HG03565 (cell line): ENCODE data around the gene NRG3.

ENCODE experiments used
- ATAC-seq: cut with Tn5 transposase; IDR thresholded peaks from one replicate; pipeline ENCODE4 v1.9.1; 2021; ENCODE audit warnings: mild to moderate bottlenecking, moderate library complexity; ENCODE audit not compliant: unreplicated experiment

The NRG3 gene

DNA sequence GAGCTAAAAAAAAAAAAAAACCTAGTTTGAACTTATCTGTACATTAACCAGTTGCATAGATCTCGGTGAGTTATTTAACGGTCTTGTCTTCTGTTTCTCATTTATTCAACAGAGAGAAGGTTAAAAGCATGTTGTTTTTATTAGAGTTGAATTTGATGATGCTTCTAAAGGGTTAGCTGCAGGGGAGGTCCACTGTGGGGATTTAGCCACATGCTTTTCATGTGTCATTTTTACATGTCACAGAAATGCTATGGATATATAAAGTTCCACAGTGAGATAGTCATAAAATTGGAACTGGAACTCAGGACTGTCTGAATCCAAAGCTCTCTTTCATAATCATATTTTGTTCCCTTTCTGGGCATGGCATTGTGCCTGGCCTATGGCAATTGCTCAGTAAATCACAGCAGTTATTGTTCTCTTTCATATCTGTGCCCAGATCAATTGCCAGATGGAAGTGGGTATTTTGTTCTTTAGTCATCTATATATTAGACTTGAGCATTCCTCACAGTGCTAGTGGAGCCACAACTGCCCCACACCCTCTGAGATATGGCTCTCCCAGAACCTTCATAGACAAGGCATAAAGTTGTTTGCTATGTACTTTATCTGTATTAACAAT, 578.8 kb downstream of the NRG3 start:
- ATAC-seq: no peak

DNA sequence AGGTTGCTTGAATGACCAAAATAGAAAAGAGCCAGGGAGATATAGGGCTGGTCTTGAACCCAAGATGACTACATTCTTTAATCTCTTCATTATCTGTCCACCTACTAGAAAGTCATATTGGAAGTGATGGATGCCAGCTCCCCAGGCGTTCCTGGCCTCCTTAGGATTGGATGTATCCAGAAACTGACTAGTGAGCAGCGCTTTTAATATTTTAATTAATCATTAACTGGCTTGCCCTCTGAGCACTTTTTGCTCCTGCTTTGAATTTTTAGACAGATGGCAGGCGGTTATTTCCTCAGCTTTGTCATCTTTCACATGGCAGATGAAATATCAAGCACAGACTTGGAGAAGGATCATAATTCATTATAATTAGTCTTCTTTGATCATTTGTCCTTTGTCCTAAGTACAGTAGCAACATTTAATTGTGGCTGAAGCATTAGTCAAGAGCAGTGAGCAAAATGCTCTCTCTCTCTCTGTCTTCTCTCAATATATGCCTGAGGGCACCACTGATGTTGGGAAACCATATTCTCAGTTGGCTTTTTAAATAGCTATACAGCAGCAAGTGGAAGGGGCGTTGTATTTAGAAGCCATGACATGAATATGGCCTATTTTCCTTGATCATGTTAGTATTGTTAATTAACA, 588.0 kb downstream of the NRG3 start:
- no peak for ATAC-seq

DNA sequence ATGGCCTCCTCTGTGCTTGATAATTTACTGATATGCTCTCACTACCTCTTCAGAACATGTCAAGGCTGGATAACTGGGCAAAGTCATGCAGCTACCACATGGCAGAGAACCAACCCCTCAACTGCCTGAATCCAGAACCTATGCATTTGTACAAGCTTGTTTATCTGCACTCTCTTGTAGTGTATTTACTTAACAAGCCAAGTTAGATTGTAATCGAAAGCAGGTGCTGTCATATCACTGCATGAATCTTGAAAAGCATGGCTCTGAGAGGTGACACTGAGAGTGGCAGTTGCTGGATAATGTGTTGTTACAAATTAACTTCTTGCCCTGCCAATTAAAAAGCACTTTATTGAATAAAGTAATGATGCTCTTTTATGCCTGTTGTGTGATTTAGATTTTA, 588.6 kb downstream of the NRG3 start:
- no peak for ATAC-seq

DNA sequence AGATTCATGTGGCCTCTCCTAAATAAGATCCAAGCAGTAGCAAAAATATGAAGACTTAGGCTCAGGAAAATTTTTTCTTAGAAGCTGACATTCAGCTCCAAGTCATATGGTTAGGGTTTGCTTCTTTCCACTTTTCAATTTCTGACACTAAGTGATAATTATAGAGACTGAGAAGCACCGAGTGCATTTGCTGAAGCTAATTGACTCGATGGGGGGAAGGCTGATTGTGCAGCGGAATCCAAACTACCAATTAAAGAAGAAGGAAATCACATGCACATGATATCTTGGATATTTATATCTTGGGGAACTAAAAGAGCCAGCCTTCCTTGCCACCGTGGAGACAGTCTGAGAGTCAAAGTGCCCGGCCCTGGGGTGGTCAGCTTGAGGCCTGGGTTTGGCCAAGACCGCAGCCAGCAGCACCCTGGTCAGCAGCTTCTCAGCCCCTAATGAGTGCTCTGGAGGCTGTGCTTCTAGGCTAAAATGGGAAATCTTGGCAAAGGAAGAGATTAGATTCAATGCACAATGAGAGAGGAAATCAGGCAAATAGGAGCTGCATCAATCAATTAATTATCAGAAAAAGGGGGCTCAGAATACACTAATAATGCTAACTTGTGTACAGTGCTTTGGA, 589.3 kb downstream of the NRG3 start:
- no peak for ATAC-seq

DNA sequence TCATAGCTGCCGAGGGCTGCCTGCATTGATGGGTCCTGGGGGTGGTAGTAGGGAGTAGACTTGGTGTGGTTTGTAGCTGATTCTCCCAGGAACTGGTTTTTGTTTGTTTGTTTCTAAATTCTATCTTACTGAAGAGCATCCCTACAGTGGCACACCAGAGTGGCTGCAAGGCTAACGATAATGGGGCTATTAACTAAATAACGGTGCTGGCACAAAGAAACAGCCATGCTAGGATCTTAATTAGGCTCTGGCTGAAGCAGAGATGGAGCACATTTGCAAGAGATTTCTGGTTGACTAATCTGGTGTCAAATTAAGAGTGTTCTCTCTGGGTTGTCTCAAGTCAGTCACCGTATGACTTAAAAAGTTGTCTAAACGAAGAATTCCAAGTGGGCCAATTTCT, 590.0 kb downstream of the NRG3 start:
- no peak for ATAC-seq

DNA sequence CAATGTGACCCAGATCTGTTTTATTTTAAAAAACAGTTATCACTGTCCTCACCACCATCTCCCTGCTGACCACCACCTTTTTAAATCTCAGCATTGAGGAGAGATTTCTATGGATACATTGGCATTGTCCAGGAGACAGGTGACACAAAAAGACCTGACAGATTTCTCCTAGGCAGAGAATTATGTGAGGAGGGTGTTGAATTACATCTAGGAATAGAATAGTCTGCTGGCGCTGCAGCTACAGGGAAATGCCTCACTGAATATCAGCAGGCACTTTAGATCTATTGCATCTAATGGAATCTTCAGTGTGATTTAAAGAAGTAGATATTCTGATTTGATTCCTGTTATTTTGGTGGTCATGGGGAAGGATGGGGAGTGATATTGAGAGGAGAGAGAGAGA, 593.5 kb downstream of the NRG3 start:
- ATAC-seq: no peak

DNA sequence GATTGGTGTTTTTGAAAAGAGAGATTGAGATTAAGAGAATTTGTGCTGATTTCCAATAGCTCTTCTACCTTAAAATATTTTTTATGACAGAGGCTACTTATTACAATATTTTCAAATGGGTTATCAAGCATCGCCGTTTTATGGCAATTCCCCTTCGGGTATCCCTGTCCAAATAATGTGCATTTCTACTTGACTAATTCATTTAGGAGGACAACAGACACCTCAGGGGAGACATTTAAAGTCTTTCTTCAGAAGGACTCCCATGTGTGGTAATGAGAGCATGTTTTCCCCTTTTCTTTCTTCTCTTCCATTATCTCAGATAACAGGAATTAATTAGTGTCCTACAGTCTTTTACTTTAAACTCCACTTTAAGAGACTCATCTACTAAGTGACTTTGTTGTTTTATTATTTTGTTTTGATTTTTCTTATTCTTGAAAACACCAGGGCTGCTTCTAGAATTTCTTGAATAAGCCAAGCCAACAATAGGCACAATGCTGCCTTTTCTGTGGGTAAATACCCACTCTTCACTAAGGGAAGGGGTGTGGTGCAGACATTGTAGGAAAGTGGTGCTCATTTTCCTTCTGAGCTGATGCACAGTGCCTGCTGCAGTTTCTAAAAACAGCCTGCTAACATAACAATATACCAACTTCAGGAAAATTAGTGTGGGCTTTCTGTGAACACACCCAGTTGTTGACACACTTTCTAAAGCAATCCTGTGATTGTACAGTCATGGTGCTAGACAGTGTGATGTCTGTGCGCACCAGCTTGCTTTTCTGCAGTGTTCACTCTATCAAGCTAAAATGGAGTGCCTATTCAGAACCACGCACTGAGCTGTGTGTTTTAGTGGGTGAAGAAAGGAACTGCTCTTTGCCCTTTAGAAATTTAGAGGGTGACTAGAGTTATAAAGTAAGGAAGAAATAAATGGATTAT, 597.7 kb downstream of the NRG3 start:
- ATAC-seq: no peak

DNA sequence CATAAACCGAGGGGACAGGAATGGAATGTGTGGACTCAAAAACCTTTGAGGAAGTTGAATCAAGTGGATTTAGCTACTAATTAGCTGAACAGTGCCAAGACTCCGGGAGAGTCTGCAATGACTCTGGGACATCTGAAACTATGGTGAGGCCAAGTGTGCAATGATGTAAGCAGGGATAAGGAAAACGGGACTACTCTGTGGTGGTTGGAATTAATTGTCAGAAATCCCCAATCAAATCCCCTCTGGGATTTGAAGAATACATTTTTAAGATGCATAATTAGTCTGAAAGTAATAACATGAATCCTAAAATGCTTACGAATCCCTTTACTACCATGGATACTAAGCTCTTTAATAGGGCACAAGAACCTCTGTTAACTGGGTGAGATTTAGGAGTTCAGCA, 602.8 kb downstream of the NRG3 start:
- ATAC-seq: no peak

DNA sequence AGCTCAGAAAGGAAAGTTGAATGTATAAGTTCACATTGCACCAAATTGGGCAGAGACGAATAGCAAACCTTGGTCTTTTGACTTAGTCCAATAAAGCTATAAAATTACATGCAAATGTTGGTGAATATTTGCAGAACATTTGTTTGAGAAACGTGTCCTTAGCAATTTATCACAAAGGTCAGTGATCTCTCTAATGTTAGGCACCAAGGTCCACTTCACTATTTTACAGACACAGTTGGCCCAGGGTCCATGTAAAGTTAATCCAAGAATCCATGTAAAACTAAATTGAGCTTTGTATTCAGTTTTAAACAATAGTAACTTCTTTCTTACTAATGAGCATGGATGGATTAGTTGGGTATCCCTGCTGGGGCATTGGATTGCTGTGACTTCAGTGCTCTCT, 617.7 kb downstream of the NRG3 start:
- no peak for ATAC-seq

DNA sequence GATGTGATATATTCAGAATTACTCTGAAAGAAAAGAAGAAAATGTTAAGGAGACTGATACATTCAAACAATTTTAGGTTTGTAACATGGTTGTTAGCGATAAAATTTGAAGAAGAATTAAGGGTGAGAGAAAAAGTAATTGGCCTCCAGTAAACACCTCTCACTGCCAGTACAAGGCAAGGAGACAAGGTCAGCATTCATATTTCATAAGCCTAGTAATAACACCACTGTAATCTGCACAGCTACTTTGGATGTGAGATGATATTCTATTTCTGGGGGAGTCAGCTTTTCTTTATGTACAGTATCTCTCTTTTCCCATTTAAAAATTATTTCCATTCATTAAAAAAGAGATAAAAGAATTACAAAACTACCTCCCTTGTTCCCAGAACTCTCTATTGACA, 621.1 kb downstream of the NRG3 start:
- no peak for ATAC-seq

DNA sequence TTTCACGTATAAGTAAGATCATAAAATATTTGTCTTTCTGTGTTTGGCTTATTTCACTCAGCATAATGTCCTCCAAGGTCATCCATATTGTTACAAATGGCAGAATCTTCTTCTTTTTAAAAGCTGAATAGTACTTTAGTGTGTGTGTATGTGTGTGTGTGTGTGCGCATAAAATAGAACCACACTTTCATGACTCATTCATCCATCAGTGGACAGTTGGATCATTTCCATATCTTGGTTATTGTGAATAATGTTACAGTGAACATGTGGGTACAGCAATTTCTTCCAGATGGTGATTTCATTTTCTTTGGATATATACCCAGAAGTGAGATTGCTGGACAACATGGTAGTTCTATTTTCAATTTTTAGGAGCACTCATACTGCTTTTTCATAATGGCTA, 622.4 kb downstream of the NRG3 start:
- no peak for ATAC-seq

DNA sequence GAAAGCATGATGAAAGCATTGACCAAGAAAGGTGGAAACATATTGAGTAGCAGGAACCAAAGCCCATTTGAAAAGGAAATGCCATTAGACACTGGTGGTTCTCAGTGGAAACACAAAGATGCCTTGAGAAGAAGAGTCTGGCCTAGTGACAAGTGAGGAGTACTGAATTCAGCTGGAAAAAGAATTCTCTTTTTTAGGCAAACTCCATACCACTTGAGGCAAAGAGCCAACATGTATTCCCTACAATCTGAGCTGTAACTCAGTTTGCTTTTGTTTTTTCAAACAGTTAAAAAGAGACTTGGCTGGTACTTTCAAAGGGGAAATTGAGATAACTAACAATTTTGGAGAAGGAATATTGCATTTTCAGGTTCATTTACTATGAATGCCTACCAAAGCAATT, 624.0 kb downstream of the NRG3 start:
- ATAC-seq: no peak

DNA sequence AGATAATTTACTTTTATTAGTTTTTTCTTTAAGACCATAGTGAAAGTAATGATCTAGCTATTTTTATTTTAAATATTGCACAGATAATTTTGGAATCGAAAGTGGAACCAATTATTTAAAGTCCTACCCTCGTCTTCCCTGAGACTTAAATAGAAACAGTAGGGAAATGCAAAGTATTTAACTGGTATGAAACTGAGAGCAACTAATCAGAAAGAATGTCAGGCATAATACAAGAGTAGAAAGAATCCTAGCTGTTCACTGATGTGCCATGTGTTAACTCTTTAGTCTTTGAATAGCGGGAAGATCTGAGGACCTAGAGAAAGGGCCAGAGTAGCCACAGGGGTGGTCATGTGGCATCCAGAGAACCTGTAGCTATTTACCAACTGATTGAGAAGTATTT, 630.0 kb downstream of the NRG3 start:
- ATAC-seq: no peak

DNA sequence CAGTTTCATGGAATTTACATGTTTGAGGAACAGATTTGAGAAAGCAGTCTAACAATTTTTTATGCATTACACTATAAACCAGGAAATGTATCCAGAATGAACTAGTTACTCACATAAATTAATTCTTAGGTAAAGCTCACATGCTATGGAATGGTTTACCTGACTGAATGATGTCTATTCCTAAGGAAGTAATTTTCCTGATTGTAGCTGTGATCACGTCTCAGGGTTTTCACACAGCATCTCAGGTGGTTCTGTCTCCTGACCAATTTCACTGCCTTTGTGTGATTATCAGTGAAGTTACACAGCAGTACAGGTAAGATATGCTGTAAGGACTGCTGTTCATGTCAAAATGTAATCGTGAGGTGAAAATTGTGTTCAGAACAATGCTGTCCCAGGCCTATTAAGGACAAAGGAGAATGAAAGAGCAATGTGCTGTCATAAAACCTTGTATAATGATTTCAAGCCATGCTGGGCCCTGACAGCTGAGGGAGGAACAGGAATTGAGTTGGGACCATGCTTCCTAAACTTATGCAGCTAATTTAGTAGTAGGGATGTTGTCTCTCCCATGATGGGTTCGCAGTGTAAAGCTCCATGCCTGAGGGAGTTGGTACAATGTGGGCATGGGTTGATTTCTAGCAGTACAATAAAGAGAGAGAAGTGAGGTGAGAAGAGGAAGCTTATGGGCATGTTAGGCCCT, 631.8 kb downstream of the NRG3 start:
- no peak for ATAC-seq

DNA sequence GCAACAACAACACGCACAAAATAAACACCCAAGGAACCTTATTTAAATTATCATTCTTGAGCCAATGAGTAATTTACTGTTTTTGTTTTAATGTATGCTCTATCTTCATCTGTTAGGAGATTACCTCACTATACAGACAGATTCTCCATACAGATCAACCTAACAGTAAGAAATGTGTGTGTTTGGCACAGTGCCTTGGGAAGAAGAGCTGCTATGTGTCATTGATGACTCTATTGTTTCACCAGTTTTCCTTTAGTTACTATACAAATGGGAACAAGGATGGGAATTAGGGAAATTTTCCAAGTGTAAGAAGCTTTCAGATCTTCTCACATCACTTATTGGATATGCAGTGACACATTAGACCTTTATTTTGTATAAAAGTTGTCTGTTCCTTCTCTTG, 640.3 kb downstream of the NRG3 start:
- ATAC-seq: no peak

DNA sequence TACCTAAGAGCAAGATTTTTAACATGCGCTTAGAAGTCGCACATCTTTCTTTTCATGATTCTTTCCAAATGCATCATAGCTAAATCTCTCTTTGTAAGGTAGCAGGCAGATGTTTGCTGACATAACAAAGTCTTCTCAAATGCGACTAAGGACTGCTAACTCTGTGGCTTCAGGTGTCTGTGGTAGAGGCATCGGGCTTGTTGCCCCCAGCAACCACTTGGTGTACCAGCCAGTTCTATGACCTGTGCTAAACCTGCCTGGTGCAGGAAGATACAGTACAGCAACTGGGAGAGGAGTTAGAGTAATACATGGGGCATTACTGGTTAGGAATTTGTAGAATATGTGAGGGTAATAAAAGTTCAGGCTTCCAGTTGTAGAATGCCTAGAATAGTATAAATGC, 654.1 kb downstream of the NRG3 start:
- ATAC-seq: no peak

DNA sequence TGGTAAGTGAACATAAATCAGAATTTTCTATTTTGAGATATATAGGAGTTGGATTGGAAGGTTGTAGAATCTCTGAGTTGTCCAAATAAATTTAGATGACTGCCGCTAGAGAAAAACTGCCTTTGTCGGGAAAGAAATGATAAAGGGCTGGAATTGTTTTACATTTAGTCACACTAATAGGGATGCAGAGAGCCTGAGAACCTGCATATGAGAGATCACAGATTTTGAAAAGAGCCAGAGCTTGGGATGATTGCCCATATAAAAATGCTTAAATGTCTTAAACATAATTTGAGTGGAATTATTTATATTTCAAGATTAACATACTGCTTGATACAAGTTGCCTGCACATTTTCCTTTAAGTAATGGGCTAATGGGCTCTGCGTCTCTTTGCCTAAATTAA, 660.5 kb downstream of the NRG3 start:
- ATAC-seq: no peak

DNA sequence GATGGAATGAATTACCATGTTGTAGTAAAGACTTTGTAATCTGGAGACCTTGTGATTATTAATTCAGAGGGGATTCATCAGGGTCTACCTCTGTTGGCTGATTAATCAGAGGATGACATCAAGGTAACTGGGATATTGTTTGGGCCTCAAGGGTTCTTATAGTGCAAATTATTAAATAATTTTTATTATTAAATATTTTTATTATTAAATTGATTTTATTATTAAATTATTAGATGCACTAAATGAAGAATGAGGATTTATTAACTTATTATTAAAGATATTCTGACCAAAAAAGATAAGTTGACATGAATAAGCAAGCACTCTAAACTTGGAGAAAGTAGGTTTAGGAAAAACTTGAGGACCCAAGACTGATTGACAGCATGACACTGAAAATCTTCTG, 661.7 kb downstream of the NRG3 start:
- no peak for ATAC-seq

DNA sequence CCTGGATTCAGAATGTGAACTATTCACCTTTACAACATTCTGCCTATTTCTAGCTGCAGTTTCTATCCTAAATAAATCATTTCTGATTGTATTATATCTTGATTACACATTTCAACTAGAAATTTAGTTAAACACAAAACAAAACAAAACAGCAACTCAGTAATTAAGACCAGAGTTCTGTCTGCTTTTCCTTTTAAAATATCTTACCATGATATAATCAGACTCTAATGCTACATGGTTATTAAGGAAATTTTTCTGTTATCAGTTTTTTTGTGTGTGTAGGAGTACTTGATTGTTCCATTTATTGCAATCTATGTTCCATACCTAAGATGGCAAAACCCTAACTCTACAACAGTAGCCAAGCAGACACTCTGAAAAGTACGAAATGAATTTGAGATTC, 663.3 kb downstream of the NRG3 start:
- ATAC-seq: no peak

DNA sequence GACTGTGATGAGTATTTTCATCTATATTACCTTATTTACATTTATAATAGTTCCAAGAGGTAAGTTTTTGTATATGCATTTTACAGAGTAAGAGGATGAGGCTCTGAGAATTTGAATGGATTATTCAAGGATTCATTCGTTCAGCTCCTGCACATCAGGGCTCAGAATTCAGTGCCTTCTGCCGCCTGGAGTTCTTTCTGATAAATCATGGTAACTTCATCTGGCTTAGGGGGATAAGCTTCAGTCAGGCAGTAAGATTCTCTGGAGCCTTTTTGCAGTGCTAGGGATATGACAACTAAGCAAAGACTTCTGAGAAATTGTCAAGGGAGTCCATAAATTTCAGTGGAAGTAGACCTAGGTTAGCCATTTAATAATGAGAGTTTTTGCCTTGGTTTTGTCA, 668.6 kb downstream of the NRG3 start:
- ATAC-seq: no peak

DNA sequence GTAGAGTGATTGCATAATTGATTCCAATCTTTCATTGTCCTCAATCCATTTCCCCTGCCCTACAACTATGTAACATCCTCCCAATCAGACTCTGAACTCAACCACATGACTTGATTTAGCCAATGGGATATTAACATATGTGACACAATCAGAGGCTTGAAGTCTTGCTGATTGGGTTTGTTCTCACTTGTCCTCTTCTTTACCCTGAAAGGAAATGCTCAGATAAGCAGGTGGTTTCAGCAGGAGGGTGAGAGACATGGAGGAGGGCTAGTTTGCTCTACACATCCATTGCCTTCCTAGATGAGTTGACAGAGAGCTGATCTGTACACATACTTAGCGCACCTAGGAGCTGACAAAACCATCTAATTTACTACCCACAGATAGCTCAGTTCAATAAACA, 669.4 kb downstream of the NRG3 start:
- no peak for ATAC-seq
